ENCODE measurements around the gene KRT36.

The KRT36 gene

GRCh38 chr17:41489531-41489930 lies at the start of gene KRT36:
TSS of gene KRT36 (minus strand) at chr17:41489910. CDS start at chr17:41489864, 46 bp downstream.
- DNase-seq: no peak

- no peak for DNase-seq
Observed at GRCh38 chr17:41539071-41539492, 49.4 kb upstream of the KRT36 start.

DNA sequence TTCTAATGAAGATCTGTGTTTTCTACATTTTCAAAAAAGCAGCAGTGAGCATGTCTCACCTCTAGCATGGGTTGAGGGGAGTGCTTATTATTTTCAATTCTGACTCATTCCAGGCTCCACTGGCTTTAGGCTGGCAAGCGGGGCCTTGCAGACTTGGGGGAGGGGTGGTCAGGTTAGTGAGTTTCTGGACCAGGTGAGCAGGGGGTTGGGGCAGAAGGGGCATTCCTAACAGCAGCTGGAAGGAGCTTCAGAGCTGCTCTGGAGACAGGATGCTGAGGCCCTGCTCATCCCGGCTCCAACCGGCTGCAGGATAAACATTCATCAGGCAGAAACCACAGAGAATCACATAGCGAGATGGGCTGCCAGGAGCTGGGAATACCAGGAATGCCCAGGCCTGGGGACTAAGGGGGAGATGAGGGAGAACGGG lies 48.9 kb upstream of the KRT36 start:
- DNase-seq: no peak

DNA sequence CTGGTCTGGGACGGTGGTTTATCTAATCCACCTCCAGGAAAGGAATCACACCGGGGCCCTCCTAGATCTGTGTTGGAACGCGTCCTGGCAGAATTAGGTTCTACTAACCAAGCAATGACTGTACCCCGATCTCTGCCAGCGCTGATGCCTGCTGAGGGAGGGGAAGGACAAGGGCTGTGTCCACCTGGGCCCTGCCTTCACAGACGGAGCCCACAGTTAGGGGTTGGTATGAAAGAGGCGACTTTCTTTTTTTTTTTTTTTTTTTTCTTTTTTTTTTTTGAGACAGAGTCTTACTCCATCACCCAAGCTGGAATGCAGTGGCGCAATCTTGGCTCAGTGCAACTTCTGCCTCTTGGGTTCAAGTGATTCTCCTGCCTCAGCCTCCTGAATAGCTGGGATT lies 48.3 kb upstream of the KRT36 start:
- no peak for DNase-seq

GRCh38 chr17:41537614-41537954 lies 47.9 kb upstream of the KRT36 start:
- no peak for DNase-seq

- DNase-seq: no peak
Observed at GRCh38 chr17:41536741-41537613, 47.3 kb upstream of the KRT36 start.

DNA sequence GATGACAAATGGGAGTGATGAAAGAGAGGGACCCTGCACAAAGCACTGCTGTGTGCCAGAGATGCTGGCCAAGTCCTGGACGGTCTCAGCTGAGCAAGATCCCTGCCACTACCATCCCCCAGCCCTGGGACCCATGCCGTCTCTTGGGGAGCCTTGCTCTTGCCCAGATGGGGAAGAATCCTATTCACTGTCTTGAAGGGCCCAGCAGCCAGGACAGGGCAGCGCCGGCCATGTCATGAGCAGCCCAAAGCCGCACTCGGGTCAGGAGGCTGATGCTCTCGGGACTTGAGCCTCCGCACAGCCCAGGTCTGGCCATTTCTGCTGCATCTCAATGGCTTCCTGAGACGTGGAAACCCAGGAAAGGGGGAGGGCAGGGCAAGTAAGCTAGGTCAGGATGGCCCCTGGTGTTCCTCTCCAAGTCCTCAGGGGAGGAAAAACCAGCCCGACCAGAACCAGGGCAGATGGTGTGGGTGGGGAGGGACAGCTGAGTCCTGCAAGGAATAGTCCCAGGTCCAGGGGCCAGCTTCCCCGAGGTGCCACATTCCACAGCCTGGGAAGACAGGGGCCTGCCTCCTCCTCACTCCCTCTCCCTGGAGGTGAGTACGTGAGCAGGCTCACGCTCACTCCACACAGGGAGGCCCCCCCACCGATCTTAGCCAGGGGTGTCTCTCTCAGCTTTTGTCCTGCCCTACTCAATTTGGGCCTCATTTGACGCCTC lies 46.2 kb upstream of the KRT36 start:
- DNase-seq: no peak

DNA sequence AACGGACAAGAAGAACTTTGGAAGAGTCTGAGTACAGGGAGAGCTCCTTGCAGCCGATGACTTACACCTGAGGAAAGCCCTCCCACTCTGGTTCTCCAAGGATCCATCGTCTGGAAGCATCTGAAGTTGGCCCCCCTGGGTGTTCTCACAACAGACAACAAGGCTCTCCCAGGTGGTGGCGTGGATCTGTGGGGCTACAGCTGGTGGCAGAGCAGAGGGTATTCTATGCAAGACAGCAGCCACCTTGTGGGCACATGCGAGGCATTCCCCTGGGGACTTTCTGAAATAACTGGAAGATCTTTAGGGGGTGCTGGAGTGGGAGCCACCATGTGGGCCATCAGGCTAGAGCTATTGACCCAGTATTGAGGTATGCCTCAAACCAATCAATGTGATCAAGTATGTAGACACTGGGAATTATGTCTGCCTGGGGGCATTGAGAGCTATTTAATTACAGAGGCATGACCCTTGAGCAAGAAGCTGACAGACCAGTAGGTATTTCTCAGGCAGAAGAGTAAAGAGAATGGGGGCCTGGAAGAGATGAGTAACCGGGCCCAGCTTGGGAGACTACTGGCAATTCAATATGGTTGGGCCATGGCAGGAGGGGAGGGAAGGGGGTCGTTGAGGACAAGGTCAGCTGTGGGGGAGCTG lies 45.3 kb upstream of the KRT36 start:
- no peak for DNase-seq

DNA sequence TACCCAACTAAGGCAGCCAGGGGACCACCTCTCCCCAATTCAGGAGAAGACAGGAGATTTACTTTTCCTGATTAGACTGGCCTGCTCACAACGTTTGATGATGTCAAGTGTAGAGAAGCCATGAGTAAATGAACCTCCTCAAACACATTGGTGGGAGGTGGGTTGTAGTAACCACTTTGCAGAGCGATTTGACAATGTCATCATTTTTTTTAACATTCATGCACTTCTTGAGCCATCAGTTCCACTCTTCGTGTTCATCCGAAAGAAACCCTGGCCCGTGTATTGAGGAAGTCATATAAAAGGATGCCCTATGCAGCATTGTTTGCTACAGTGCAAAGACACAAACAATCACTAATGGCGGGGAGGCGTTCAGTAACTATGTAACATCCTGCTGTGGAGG lies 43.9 kb upstream of the KRT36 start:
- DNase-seq: no peak

- no peak for DNase-seq
Observed at GRCh38 chr17:41532947-41533570, 43.3 kb upstream of the KRT36 start.

- DNase-seq: no peak
Observed at GRCh38 chr17:41531993-41532392, 42.3 kb upstream of the KRT36 start.

DNA sequence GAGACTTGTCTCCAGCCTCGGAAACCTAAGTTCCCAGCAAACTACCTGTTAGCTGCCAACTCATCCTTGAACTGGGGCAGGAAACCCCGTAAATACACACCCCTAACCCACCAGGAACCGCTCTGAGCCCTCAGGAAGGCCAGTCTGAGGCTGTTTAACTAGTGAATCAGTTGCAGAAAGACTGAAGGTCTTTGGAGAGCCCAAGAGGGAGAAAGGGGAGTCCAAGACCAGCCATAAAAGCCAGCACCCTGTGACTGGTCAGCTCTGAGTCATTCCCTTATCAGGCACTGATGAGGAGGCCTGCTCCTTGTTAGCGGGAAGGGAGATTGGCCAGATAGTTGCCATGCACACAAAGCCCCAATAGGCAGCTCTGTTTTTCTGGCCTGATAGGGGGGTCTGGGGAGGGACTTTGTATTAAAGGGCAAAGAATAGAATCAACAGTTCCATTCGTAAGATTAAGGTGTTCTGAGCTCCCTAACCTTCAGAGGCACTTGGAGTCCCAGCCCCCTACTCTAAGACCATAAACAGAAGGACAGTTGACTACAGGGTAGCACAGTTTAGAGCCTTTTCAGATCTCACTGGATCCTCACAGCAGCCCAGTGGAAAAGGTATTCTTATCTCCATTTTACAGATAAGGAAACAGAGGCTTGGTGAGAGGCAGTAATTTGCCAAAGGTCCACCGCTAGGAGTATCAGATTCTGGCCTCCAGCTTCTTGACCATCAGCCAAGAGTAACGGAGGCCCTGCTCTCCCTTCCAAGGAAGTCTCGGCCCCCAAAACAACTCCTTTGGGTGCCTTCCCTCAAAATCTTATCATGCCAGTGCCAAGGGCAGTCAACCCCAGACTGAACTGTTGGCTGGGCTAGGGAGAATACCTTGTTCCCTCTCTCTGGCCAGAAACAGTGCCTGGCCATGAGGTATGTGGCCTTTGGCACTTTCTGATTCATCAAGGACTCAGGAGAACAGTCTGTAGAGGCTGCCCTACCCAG lies 40.6 kb upstream of the KRT36 start:
- DNase-seq: no peak

DNA sequence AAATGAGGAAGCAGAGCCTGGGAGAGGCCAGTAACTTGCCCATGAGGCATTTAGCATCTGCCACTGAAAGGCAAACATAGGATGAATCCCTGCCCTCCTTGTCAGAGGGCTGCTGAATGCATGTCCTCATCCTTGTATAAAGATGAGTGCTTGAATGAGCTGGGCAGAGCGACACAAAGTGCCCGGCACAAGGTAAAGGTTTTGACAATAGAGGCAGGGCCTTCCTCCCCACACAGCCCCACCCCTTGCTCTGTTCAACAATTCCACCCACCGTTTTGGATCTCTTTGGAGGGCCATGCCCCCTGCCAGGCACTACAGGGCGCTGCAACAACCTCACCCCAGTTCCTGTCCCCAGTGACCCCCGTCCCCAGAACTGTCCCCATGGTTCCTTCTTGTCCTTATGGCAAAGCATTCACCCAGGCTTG lies 39.8 kb upstream of the KRT36 start:
- DNase-seq: no peak

- DNase-seq: no peak
Observed at GRCh38 chr17:41528959-41529353, 39.2 kb upstream of the KRT36 start.

DNA sequence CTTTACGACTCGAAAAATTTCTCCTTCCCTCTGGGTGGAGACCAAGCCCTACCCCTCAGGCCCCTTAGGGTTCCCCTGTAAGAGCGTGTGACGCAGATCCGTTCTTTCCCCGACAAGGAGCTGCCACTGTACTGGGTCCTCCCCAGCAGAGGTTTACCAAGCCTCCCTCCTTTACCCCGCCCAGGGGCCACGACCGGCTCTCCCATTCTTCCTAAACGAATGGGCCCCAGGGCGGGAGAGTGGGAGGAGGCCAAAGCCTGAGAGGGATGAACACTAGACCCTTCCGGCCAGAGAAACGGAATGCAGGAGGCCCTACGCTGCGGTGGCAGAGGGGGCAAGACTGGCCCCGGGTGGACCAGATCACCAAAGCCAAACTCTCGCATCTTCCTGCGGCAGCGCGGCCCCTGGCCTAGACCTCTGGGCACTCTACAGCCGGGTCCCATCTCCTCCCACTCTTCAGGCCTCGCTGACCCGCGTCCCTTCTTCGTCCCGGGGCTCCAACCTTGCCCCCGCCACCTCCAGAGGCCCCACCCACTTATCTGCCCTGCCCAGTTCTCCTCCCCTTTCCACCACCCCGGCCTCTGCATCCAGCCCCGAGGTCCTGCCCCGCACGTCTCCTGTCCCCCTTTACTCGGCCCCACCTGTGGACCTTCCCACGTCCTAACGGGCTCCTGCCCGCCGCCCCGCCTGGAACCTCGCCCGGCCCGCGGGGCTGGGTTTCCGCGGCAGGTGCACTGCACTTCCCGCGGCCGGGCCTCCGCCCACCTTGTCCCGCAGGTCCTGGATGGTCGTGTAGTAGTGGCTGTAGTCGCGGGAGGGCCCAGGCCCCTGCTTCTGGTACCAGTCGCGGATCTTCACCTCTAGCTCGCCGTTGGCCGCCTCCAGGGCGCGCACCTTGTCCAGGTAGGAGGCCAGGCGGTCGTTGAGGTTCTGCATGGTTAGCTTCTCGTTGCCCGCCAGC lies 37.6 kb upstream of the KRT36 start:
- DNase-seq: no peak

- DNase-seq: no peak
Observed at GRCh38 chr17:41524261-41524660, 34.6 kb upstream of the KRT36 start.

DNA sequence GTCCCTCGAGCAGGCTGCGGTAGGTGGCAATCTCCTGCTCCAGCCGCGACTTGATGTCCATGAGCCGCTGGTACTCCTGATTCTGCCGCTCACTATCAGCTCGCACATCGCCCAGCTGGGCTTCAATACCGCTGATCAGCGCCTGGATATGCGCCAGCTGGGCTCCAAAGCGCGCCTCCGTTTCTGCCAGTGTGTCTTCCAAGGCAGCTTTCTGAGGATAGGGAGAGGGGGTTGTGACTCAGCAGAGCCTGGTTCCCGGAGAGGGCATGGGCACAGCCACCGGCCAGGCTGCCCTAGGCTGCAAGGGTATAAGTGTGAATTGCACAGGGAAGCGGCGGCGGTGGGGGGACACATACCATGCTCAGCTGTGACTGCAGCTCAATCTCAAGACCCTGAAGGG lies 34.1 kb upstream of the KRT36 start:
- DNase-seq: peak; percentile 32

DNA sequence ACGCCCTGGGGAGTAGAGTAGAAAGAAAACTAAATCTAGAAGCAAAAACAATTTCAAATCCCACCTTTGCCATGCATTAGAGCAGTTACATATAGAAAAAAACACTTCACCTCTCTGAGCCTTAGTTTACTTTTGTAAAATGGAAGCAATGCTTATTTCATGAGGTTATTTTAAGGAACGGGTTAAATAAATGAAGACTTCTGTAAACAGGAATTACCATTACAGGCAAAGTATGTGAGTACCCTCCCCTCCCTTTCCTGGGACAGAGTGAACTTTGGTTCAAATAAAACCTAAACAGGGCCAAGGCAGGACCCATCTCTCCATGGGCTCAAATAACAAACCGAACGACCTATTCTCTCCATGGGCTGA lies 33.5 kb upstream of the KRT36 start:
- no peak for DNase-seq

DNA sequence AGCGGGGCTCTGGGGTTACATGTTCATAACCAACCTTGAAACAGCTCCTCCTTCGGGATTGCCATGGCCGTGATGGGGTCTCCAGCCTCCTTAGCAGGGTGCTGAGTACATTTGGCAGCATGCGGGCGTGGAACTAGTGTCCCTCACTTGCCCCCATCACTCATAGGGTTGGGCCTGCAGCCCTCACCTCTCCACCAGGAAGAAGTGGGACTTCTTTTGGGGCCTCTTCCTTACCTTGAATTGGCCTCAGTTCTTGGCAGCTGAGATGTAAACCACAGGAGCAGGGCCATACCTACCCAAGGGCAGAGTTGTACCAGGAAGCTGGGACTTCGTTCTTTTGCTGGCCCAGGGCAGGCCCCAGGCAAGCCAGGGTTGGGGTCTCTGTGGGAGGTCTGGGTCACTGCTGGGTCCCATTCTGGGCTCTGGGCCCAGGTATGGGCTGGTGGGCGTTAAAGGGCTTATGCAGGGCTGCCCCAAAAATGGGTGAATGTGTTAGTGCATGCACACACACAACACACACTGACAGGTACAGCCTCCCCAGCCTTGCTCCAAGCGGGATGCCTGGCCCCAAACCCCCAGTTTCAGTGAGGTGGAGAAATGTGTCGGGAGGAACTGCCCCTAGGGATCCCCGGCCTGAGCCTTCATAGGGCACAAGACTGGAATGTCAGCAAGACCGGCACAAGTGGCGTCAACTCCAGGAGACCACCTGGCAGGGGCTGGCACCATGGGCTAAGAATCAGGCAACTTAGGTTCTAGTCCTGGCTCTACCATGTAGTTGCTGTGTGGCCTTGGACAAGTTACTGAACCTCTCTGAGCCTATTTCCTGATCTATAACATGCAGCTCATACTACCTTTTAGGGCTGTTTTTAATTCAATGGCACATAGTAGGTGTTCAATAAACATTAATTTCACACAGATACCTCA lies 32.9 kb upstream of the KRT36 start:
- DNase-seq: no peak

Measured in NCI-H1694 (cell line).